Measurements from ENCODE around the gene TMEM98.
"Not testable (repeated sequence)": the region's sequence is repeated elsewhere in the genome, so short reads cannot be mapped to it uniquely, and the experiment has no call there.

Gene TMEM98

DNA sequence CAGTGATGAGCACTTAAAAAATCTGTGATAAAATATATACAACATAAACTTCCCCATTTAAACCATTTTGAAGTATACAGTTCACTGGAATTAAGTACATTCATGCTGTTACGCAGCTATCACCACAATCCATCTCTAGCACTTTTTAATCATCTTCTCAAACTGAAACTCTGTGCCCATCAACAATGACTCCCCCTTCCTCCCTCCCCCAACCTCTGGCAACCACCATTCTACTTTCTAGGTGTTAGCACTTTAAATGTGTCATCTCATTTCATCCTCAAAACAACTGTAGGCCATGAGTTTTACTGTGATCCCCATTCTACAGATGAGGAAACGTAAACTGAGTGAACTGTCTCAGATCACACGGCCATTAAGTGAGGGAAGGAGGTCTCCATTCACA, 13.8 kb upstream of the TMEM98 start:
- no peak for DNase-seq (ENCODE audit: low read depth in 3 of 3, low spot score in 1 of 3)

DNA sequence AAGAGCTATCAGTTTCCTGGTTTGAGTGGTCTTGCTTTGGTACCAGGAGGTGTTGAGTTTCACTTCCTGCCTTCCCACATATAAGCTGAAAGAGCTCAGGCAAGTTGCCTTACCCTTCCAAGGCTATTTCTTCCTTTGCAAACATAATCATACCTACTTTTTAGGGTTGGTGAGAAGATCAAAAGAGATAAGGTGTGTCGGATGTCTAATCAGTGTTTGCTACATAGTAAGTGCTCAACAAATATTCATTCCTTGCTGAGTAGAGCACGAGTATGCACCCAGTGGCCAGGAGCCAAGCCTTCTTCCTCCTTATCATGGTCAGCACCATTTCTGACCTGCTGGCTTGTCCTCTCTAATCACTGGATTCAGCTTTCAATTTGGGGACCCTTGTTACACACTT, 12.7 kb upstream of the TMEM98 start:
- no peak for DNase-seq (ENCODE audit: low read depth in 3 of 3, low spot score in 1 of 3)

DNA sequence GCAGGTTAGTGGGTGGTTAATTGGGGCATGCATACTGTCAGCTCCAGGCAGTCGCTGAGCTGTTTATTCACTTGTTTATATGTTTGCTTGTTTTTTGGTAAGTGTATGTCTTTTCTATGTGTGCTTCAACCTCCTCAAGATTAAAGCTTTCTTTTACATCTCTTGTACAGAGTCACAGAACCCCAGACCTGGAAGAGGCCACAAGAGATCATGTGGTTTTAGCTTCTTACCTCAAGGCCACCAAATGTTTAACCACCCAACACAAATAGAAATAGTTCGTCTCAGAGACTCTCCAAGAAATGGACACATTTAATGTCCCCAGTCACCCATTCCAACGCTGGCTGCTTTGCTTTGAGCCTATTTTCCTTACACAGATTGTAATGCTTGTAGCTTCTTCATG, 11.8 kb upstream of the TMEM98 start:
- no peak for DNase-seq (ENCODE audit: low read depth in 3 of 3, low spot score in 1 of 3)

- no peak for DNase-seq (ENCODE audit: low read depth in 3 of 3, low spot score in 1 of 3)
Observed at GRCh38 chr17:32917081-32917480, 10.9 kb upstream of the TMEM98 start.

DNA sequence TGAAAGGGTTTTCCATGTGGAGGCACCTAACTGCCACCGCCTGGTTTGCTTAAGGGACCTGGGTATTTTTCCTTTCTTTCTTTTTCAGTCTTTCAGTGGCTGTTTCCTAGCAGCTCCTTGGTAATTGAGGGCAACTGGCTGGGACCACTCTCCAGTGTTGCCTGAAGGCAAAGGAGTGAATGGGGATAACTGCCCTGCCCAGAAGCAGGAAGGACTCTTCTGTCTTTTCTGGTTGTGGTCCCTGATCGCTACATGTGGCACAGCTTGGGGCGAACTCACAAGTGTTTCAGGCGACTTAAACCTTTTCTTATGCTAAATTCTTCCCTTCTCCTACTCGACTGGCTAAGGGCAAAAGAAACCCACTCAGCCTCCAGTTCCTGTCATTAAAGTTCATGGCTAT, 10.1 kb upstream of the TMEM98 start:
- no peak for DNase-seq (ENCODE audit: low read depth in 3 of 3, low spot score in 1 of 3)

DNA sequence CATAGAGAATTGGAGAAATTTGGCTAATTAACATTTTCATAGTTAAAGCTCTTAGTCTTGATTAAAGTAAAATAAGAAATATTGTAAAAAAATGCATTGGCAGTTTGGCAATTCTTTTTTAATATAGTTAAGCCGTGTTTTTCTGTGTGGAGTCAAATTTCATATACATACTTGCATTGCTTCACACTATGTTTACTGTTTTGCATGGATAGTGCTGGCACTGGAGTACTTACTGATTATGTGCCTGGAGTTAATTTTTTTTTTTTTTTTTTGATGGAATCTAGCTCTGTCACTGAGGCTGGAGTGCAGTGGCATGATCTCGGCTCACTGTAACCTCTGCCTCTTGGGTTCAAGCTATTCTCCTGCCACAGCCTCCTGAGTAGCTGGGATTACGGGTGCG, 8.1 kb upstream of the TMEM98 start:
- DNase-seq (ENCODE audit: low read depth in 3 of 3, low spot score in 1 of 3): not testable (repeated sequence)

GRCh38 chr17:32920293-32920692, 7.7 kb upstream of the TMEM98 start:
- DNase-seq (ENCODE audit: low read depth in 3 of 3, low spot score in 1 of 3): no peak

DNA sequence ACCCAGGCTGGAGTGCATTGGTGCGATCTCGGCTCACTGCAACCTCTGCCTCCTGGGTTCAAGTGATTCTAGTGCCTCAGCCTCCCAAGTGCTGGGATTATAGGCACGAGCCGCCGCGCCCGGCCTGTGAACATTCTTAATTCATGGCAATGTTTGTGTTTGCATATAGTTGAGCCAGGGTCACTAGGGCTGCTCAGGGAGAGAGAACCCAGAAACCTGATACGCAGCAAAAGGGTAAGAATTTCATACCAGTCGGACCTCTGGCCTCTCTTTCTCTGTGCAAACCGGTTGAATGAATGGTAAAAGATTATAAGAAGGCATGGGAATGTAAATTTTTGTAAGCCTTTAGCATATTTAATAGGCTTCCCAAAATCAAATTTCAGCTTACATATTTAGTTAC, 6.9 kb upstream of the TMEM98 start:
- no peak for DNase-seq (ENCODE audit: low read depth in 3 of 3, low spot score in 1 of 3)

GRCh38 chr17:32923905-32924304, 4.0 kb upstream of the TMEM98 start:
- DNase-seq (ENCODE audit: low read depth in 3 of 3, low spot score in 1 of 3): not testable (repeated sequence)

DNA sequence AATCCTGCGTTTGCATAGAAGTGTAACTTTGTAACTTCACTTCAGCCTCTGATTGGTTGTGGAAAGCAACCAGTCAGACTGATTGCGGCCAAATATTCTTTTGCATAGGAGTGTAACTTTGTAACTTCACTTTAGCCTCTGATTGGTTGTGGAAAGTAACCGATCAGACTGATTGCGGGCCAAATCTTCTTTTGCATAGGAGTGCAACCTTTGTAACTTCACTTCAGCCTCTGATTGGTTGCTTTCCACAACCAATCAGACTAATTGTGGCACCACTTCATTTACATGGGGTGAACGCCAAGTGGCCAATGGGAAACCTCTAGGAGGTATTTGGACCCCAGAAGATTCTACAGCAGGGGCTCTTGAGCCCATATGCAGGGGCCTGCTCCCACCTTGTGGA, 1.8 kb upstream of the TMEM98 start:
- no peak for DNase-seq (ENCODE audit: low read depth in 3 of 3, low spot score in 1 of 3)

GRCh38 chr17:32926789-32927188, 1.2 kb upstream of the TMEM98 start:
- DNase-seq (ENCODE audit: low read depth in 3 of 3, low spot score in 1 of 3): not testable (repeated sequence)

GRCh38 chr17:32927201-32927723, 691 bp upstream of the TMEM98 start:
- no peak for DNase-seq (ENCODE audit: low read depth in 3 of 3, low spot score in 1 of 3)

DNA sequence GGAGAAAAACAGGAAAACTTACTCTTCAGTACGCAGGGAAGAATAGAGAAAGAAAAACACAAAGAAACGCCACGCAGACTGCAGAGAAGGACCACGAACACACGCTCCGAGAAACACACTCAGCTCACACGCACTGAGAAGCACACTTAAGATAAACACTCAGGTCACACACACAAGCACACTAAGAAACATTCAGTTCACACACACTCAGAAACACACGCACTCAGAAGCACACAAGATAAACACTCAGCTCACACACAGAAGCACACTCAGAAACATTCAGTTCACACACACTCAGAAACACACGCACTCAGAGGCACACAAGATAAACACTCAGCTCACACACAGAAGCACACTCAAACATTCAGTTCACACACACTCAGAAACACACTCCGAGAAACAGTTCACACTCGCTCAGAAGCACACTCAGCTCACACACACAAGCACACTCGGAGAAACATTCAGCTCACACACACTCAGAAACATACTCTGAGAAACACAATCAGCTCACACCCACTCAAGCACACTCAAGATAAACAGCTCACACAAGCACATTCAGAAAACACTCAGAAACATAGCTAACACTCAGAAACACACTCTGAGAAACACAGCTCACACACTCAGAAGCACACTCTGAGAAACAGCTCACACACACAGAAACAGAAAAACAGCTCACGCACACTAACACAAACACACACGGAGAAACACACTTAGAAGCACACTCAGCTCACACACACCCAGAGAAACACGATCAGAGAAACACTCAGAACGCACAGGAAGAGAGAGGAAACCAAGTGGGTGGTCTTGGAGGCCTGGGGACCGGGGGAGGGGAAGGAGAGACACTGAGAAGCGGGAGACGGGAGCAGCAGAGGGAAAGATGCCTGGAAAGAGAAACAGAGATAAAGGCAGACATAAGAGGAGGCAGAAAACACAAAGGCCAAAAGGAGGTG, 908 bp downstream of the TMEM98 start:
- DNase-seq (ENCODE audit: low read depth in 3 of 3, low spot score in 1 of 3): no peak

- DNase-seq (ENCODE audit: low read depth in 3 of 3, low spot score in 1 of 3): no peak
Observed at GRCh38 chr17:32929588-32929987, 1.6 kb downstream of the TMEM98 start.

- no peak for DNase-seq (ENCODE audit: low read depth in 3 of 3, low spot score in 1 of 3)
Observed at GRCh38 chr17:32930512-32930911, 2.6 kb downstream of the TMEM98 start.

GRCh38 chr17:32931686-32932085, 3.7 kb downstream of the TMEM98 start:
- DNase-seq (ENCODE audit: low read depth in 3 of 3, low spot score in 1 of 3): no peak

GRCh38 chr17:32933881-32934280, 5.9 kb downstream of the TMEM98 start:
- no peak for DNase-seq (ENCODE audit: low read depth in 3 of 3, low spot score in 1 of 3)

- DNase-seq (ENCODE audit: low read depth in 3 of 3, low spot score in 1 of 3): no peak
Observed at GRCh38 chr17:32935726-32936125, 7.8 kb downstream of the TMEM98 start.

GRCh38 chr17:32936186-32936893, 8.4 kb downstream of the TMEM98 start:
- DNase-seq (ENCODE audit: low read depth in 3 of 3, low spot score in 1 of 3): no peak

DNA sequence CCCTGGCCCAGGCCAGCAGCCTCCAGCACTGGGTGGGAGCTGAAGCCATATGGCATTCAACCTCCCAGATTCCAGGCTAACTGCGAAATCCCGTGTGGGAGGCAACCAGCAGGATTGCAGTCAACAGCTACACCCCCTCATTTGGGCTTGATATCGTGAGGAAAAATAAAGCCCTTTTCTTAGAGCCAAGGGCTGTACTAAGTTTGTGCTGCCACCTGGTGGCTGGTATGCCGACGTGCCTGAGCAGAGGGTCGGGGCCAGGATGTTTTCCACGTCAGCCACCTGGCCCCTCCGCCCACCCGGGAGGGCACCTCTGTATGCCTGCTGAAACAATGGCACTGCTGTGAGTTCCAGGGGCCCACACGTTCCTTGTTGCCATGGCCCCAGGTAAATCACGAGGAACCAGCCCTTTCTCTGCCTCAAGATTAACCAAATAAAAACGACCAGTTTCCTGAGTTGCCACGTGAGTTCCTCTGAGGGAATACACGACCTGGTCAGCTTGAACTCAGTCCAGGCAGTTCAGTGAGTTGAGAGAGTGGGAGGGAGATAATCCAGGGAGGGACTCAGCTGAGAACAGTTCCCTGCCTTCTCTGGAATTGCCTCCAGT, 9.0 kb downstream of the TMEM98 start:
- peak; percentile 15 to 58 (median 22) for DNase-seq (ENCODE audit: low read depth in 3 of 3, low spot score in 1 of 3)

GRCh38 chr17:32940706-32941390, 12.9 kb downstream of the TMEM98 start:
- DNase-seq (ENCODE audit: low read depth in 3 of 3, low spot score in 1 of 3): no peak

Data from stimulated activated CD4-positive, alpha-beta T cell treated with anti-CD3 and anti-CD28 coated beads, TNF-alpha, amount 100 ng/mL, for 1 hour (primary cell).